Keratinocyte (primary cell): ENCODE results near the gene IRAK3. TPM values are rescaled to one million over a fixed set of nuclear protein-coding genes. Genes with fewer than 3 reads are reported as not detected.

Source experiments
- DNase-seq: peaks from one replicate; pipeline ENCODE4 v3.0.0-alpha.2; 2011; ENCODE audit warnings: low read depth, missing footprints, low spot score
- FAIRE-seq: peaks from 2 replicates; lab custom pipeline; 2011; peaks lifted over from hg19 to GRCh38; lab: Jason Lieb, UNC
- H2AFZ ChIP-seq: 2 replicates; pipeline ENCODE4 v1.6.0; 2012; ENCODE audit warnings: low read length, control low read depth, inconsistent platforms; ENCODE audit not compliant: control insufficient read depth
- H3K27ac ChIP-seq: 2 replicates; pipeline ENCODE4 v1.5.1; 2011; ENCODE audit warnings: low read length; ENCODE audit not compliant: control insufficient read depth, insufficient read depth
- H3K27me3 ChIP-seq: 3 replicates; pipeline ENCODE4 v1.6.0; 2011; ENCODE audit warnings: low read length; ENCODE audit not compliant: control insufficient read depth, insufficient read depth; ENCODE audit errors: extremely low read depth
- H3K36me3 ChIP-seq, 2 experiments: 2 replicates in 1 of 2; 3 replicates in 1 of 2; pipeline ENCODE4 v1.5.1; 2011; ENCODE audit warnings: low read length in 2 of 2, mild to moderate bottlenecking in 1 of 2; ENCODE audit not compliant: control insufficient read depth in 2 of 2, insufficient read depth in 2 of 2; ENCODE audit errors: extremely low read depth in 1 of 2
- H3K4me1 ChIP-seq: 3 replicates; pipeline ENCODE4 v1.5.1; 2011; ENCODE audit warnings: low read length; ENCODE audit not compliant: control insufficient read depth, insufficient read depth; ENCODE audit errors: extremely low read depth
- H3K4me2 ChIP-seq: 3 replicates; pipeline ENCODE4 v1.6.0; 2011; ENCODE audit warnings: low read depth, low read length; ENCODE audit not compliant: control insufficient read depth, insufficient read depth; ENCODE audit errors: extremely low read depth
- H3K4me3 ChIP-seq, 3 experiments: fragments of 200-600 bp in 1 of 3; sonication (generic) in 1 of 3; 2 replicates in 2 of 3; 3 replicates in 1 of 3; pipeline ENCODE4 v1.5.1; 2011 to 2016; ENCODE audit warnings: low read length in 3 of 3, mild to moderate bottlenecking in 3 of 3, control low read depth in 2 of 3, inconsistent platforms in 1 of 3, low read depth in 1 of 3, mixed read lengths in 1 of 3, mixed run types in 1 of 3, moderate library complexity in 1 of 3; ENCODE audit not compliant: control insufficient read depth in 2 of 3, insufficient read depth in 2 of 3; ENCODE audit errors: extremely low read depth in 1 of 3
- H3K79me2 ChIP-seq: 2 replicates; pipeline ENCODE4 v1.6.0; 2012; ENCODE audit warnings: low read length; ENCODE audit not compliant: control insufficient read depth, insufficient read depth
- H3K9ac ChIP-seq: 3 replicates; pipeline ENCODE4 v1.6.0; 2011; ENCODE audit warnings: low read length; ENCODE audit not compliant: control insufficient read depth, insufficient read depth; ENCODE audit errors: extremely low read depth
- H3K9me1 ChIP-seq: 3 replicates; pipeline ENCODE4 v1.6.0; 2011; ENCODE audit warnings: low read length; ENCODE audit not compliant: control insufficient read depth, insufficient read depth; ENCODE audit errors: extremely low read depth
- H3K9me3 ChIP-seq: 2 replicates; pipeline ENCODE4 v1.5.1; 2012; ENCODE audit warnings: low read depth, low read length; ENCODE audit not compliant: control insufficient read depth
- H4K20me1 ChIP-seq: 3 replicates; pipeline ENCODE4 v1.6.0; 2011; ENCODE audit warnings: low read length; ENCODE audit not compliant: control insufficient read depth, insufficient read depth; ENCODE audit errors: extremely low read depth
- CTCF ChIP-seq, 3 experiments: IDR thresholded peaks in 1 of 3; conservative IDR thresholded peaks in 1 of 3; optimal IDR thresholded peaks in 1 of 3; 2 replicates in 2 of 3; 3 replicates in 1 of 3; pipeline versions ENCODE3 to v1.5.1; 2011; ENCODE audit warnings: low read length in 3 of 3, mild to moderate bottlenecking in 3 of 3, moderate library complexity in 2 of 3, control low read depth in 1 of 3, inconsistent platforms in 1 of 3; ENCODE audit not compliant: insufficient read depth in 2 of 3; ENCODE audit errors: extremely low read depth in 1 of 3
- EZH2 ChIP-seq: IDR thresholded peaks from one replicate; pipeline ENCODE4 v1.6.1; 2012; ENCODE audit warnings: inconsistent platforms, mild to moderate bottlenecking, low read length, moderate library complexity
- dilution Hi-C: fragments of 300-500 bp; cut with MboI; formaldehyde crosslinking; loops from one replicate; pipeline ENCODE4 v1.7.0; 2020; ENCODE audit warnings: low sequenced_read_pairs; ENCODE audit not compliant: extremely low pct_ligation_motif_present
- polyA plus RNA-seq, 5 experiments: library from polyadenylated mRNA; depleted of rRNA in 3 of 5; stranded (reverse) in 3 of 5; stranded (forward) in 1 of 5; unstranded in 1 of 5; fragments of >200 nt; gene quantifications; 1 replicate in 1 of 5; 2 replicates in 3 of 5; 3 replicates in 1 of 5; pipeline versions ENCODE4 v1.2.1 to v1.2.3, GENCODE V29; 2011 to 2012; ENCODE audit warnings: missing spikeins in 2 of 5, low read depth in 1 of 5, low replicate concordance in 1 of 5

IRAK3 gene
- polyA plus RNA-seq, 1 donor (not counting 4 experiments of a cell fraction or from before 2014, with no cell fraction given): 0.07 TPM

GRCh38 chr12:66166561-66166960, 22.5 kb upstream of the IRAK3 start:
- Histone ChIP-seq H3K27ac (no peak overlapping the region), H3K9ac (no peak overlapping the region), H3K4me1 (peaks cover 4% of the 10 kb centered on the region), H3K36me3 (no peaks in the 10 kb centered on the region), H3K9me1 (no peaks in the 10 kb centered on the region), H3K4me3 (no peak overlapping the region), H2AFZ (no peak overlapping the region), H3K27me3 (no peaks in the 10 kb centered on the region), H3K79me2 (peaks cover 69% of the 10 kb centered on the region), H3K4me2 (no peak overlapping the region), H4K20me1 (no peaks in the 10 kb centered on the region), H3K9me3 (no peaks in the 10 kb centered on the region)
- FAIRE-seq (no peak), DNase-seq (no peak)
- TF ChIP-seq CTCF (optimal IDR thresholded peaks at IDR 0.05 in 1 of 3, IDR thresholded peaks at IDR 0.05 in 1 of 3, conservative IDR thresholded peaks at IDR 0.05 in 1 of 3; ENCODE audit: extremely low read depth in 1 of 3, insufficient read depth in 2 of 3, low read length in 3 of 3) (no peak), EZH2 (no peak)
- dilution Hi-C loops: no loop called here

GRCh38 chr12:66168410-66168809, 20.6 kb upstream of the IRAK3 start:
- Histone ChIP-seq H2AFZ (peak overlapping the region; percentile 49), H3K9me3 (no peaks in the 10 kb centered on the region), H4K20me1 (no peaks in the 10 kb centered on the region), H3K4me3 (peak overlapping the region; percentile 53 to 93 (median 87)), H3K36me3 (no peaks in the 10 kb centered on the region), H3K4me1 (peaks cover 4% of the 10 kb centered on the region), H3K9me1 (no peaks in the 10 kb centered on the region), H3K27me3 (no peaks in the 10 kb centered on the region), H3K79me2 (peaks cover 53% of the 10 kb centered on the region), H3K4me2 (peak overlapping the region; percentile 94), H3K27ac (peak overlapping the region; percentile 93), H3K9ac (peak overlapping the region; percentile 93)
- FAIRE-seq: no peak
- TF ChIP-seq CTCF (optimal IDR thresholded peaks at IDR 0.05 in 1 of 3, IDR thresholded peaks at IDR 0.05 in 1 of 3, conservative IDR thresholded peaks at IDR 0.05 in 1 of 3; ENCODE audit: extremely low read depth in 1 of 3, insufficient read depth in 2 of 3, low read length in 3 of 3) (no peak), EZH2 (no peak)
- dilution Hi-C loops: no loop called here
- no peak for DNase-seq
